Tibial nerve (tissue), 4 donors: ENCODE data around the gene NOVA1. TPM values are rescaled to one million over a fixed set of nuclear protein-coding genes. Genes with fewer than 3 reads are reported as not detected.
"Not testable (repeated sequence)": the region's sequence is repeated elsewhere in the genome, so short reads cannot be mapped to it uniquely, and the experiment has no call there.

ENCODE experiments used
- DNase-seq, 2 donors: peaks; one replicate each; pipeline ENCODE4 v3.0.0-alpha.2; 2019; ENCODE audit warnings: low spot score in 2 of 2
- H3K27ac ChIP-seq, 4 donors: fragments of 200-600 bp; sonication (generic) in 3 of 4; one replicate each; pipeline ENCODE4 v1.5.1; 2017 to 2019; ENCODE audit warnings: mild to moderate bottlenecking in 1 of 4
- H3K27me3 ChIP-seq, 2 donors: fragments of 200-600 bp; sonication (generic) in 1 of 2; one replicate each; pipeline versions ENCODE4 v1.5.1 to v1.6.0; 2017 to 2019
- H3K36me3 ChIP-seq, 3 donors: fragments of 200-600 bp; sonication (generic); one replicate each; pipeline ENCODE4 v1.5.1; 2018 to 2019
- H3K4me1 ChIP-seq, 4 donors: fragments of 200-600 bp; sonication (generic) in 3 of 4; one replicate each; pipeline ENCODE4 v1.5.1; 2017 to 2019
- H3K4me3 ChIP-seq, 4 donors: fragments of 200-600 bp; sonication (generic) in 3 of 4; one replicate each; pipeline ENCODE4 v1.5.1; 2017 to 2019; ENCODE audit warnings: mild to moderate bottlenecking in 1 of 4, moderate library complexity in 1 of 4
- H3K9me3 ChIP-seq, 4 donors: fragments of 200-600 bp; sonication (generic) in 3 of 4; one replicate each; pipeline ENCODE4 v1.5.1; 2017 to 2019
- EP300 ChIP-seq, 2 donors: sonication (generic); formaldehyde crosslinking; IDR thresholded peaks; one replicate each; pipeline ENCODE4 v1.6.1; 2017; ENCODE audit warnings: antibody characterized with exemption in 2 of 2, mild to moderate bottlenecking in 1 of 2
- POLR2A ChIP-seq, 2 donors: fragments of 450-650 bp; IDR thresholded peaks; one replicate each; pipeline ENCODE4 v1.6.1; 2017; ENCODE audit warnings: antibody characterized with exemption in 2 of 2, mild to moderate bottlenecking in 2 of 2, moderate library complexity in 2 of 2
- WGBS, 2 donors: methylation state at CpG; one replicate each; pipeline ENCODE4 v1.1.5; 2018; 5-methylcytosine and 5-hydroxymethylcytosine counted together
- total RNA-seq, 4 donors: library from RNA; depleted of rRNA; stranded (reverse); fragments of >200 nt; gene quantifications; one replicate each; pipeline ENCODE4 v1.1.0, GENCODE V29; 2016
- TF ChIP-seq, protein P1 (sequence below), 5 experiments: fragments of 200-600 bp in 3 of 5; fragments of 450-650 bp in 2 of 5; sonication (generic) in 3 of 5; IDR thresholded peaks; one replicate each; pipeline ENCODE4 v1.5.1; 2016 to 2019; ENCODE audit warnings: antibody characterized with exemption in 5 of 5, mild to moderate bottlenecking in 3 of 5, moderate library complexity in 2 of 5

The NOVA1 gene, protein sequence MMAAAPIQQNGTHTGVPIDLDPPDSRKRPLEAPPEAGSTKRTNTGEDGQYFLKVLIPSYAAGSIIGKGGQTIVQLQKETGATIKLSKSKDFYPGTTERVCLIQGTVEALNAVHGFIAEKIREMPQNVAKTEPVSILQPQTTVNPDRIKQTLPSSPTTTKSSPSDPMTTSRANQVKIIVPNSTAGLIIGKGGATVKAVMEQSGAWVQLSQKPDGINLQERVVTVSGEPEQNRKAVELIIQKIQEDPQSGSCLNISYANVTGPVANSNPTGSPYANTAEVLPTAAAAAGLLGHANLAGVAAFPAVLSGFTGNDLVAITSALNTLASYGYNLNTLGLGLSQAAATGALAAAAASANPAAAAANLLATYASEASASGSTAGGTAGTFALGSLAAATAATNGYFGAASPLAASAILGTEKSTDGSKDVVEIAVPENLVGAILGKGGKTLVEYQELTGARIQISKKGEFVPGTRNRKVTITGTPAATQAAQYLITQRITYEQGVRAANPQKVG
- total RNA-seq: 10 to 100 TPM; 25.1 to 59.7 (median 40.9) TPM

DNA sequence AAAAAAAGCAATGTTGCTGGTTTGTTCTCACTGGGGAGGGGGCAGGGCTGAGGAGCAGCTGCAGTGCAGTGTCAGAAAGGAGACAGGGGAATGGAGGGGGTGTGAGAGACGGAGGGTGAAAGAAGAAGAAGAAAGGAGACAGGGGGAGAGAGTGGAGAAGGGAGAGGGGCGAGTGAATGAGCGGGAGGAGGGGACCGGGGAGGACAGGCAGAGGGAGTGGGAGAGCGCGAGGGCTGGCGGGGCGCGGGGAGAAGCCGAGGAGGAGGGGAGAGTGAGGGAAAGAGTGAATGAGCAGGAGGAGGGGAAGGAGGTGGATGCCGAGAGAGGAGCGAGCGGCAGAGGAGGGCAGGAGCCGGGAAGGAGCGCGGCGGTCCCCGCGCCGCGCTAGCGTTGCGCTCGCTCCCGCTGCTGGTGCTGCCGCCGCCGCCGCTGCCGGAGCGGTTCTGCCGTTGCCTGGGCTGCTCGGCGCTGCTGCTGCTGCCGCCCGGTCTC lies at the start of gene NOVA1:
TSS of gene NOVA1 (minus strand) at position 445 of the 492 bp plus-strand sequence. CDS start 597 bp downstream, outside the sequence.
- Histone ChIP-seq H3K9me3 (no peaks in the 10 kb centered on the region), H3K4me1 (peaks cover 0 to 43% (median 0%) of the 10 kb centered on the region in 4 donors), H3K27me3 (no peaks in the 10 kb centered on the region), H3K27ac (peak within 1 kb of the TSS; percentile 85 to 94 (median 90)), H3K4me3 (peak within 1 kb of the TSS; percentile 49 to 74 (median 61)), H3K36me3 (no peaks in the 10 kb centered on the region)
- 0 to 1% methylated on average over 32 to 36 of the region's 36 CpGs for WGBS, 2 donors
- peak; percentile 9 to 14 for DNase-seq
- TF ChIP-seq, protein P1, sequence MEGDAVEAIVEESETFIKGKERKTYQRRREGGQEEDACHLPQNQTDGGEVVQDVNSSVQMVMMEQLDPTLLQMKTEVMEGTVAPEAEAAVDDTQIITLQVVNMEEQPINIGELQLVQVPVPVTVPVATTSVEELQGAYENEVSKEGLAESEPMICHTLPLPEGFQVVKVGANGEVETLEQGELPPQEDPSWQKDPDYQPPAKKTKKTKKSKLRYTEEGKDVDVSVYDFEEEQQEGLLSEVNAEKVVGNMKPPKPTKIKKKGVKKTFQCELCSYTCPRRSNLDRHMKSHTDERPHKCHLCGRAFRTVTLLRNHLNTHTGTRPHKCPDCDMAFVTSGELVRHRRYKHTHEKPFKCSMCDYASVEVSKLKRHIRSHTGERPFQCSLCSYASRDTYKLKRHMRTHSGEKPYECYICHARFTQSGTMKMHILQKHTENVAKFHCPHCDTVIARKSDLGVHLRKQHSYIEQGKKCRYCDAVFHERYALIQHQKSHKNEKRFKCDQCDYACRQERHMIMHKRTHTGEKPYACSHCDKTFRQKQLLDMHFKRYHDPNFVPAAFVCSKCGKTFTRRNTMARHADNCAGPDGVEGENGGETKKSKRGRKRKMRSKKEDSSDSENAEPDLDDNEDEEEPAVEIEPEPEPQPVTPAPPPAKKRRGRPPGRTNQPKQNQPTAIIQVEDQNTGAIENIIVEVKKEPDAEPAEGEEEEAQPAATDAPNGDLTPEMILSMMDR (IDR thresholded peaks at IDR 0.05): no peak
- TF ChIP-seq EP300 (IDR thresholded peaks at IDR 0.05): no peak
- peak in 1 of 2 donors; percentile 47 for TF ChIP-seq POLR2A (IDR thresholded peaks at IDR 0.05)

DNA sequence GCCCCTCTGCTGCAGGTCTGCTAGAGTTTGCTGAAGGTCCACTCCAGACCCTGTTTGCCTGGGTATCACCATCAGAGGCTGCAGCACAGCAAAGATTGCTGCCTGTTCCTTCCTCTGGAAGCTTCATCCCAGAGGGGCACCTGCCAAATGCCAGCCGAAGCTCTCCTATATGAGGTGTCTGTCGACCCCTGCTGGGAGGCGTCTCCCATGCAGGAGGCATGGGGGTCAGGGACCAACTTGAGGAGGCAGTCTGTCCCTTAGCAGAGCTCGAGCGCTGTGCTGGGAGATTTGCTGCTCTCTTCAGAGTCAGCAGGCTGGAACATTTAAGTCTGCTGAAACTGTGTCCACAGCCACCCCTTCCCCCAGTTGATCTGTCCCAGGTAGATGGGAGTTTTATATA lies 47.2 kb upstream of the NOVA1 start:
- not testable (repeated sequence) for H3K27ac ChIP-seq, H3K9me3 ChIP-seq, H3K4me1 ChIP-seq, DNase-seq, H3K4me3 ChIP-seq, H3K27me3 ChIP-seq, H3K36me3 ChIP-seq
- 72 to 92% methylated on average over 2 to 5 of the region's 5 CpGs for WGBS, 2 donors

DNA sequence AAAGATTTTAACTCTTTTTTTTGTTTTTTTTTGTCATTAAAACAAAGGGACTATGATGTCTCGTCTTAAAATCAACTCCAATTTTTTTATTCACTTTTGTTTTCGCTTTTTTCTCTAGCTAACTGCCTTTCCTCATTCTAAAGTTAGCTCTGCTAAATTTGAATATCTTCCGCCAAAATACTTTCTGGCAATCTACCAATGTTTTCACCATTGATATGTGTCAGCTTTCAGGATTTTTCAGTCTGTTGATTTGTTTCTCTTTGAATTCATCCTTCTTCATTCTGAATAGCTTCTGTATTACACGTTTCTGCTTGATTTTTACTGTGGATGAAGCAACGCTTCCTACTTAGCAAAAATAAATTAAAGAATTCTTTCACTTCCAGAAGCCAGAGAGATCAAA lies 38.7 kb upstream of the NOVA1 start:
- Histone ChIP-seq H3K27ac (peak overlapping the region in 2 of 4 donors; percentile 16 to 58), H3K27me3 (no peaks in the 10 kb centered on the region), H3K4me3 (peak overlapping the region in 1 of 4 donors; percentile 21), H3K4me1 (peaks cover 0 to 13% (median 0%) of the 10 kb centered on the region in 4 donors), H3K36me3 (no peaks in the 10 kb centered on the region), H3K9me3 (no peaks in the 10 kb centered on the region)
- DNase-seq: no peak
- 15 to 23% methylated on average over 5 of the region's 5 CpGs for WGBS, 2 donors
- TF ChIP-seq, protein P1 (IDR thresholded peaks at IDR 0.05): no peak
- TF ChIP-seq POLR2A (IDR thresholded peaks at IDR 0.05) (no peak), EP300 (IDR thresholded peaks at IDR 0.05) (no peak)

- 92 to 95% methylated on average over 25 of the region's 25 CpGs for WGBS, 2 donors
- H3K36me3 ChIP-seq, DNase-seq, H3K27me3 ChIP-seq, H3K27ac ChIP-seq, H3K9me3 ChIP-seq, H3K4me3 ChIP-seq: not testable (repeated sequence)
- H3K4me1 ChIP-seq: peaks cover 0 to 13% (median 0%) of the 10 kb centered on the region in 4 donors
These were observed 37.1 kb upstream of the NOVA1 start for GRCh38 chr14:26634946-26635345.

- H3K36me3 ChIP-seq: no peaks in the 10 kb centered on the region
- H3K27ac ChIP-seq: no peak overlapping the region
- no peak overlapping the region for H3K4me3 ChIP-seq
- H3K9me3 ChIP-seq: peaks cover 0 to 4% (median 0%) of the 10 kb centered on the region in 4 donors
- no peak for DNase-seq
- no peaks in the 10 kb centered on the region for H3K4me1 ChIP-seq
- H3K27me3 ChIP-seq: no peaks in the 10 kb centered on the region
- TF ChIP-seq POLR2A (IDR thresholded peaks at IDR 0.05) (no peak), EP300 (IDR thresholded peaks at IDR 0.05) (no peak)
- TF ChIP-seq, protein P1 (IDR thresholded peaks at IDR 0.05): no peak
These were observed 28.4 kb upstream of the NOVA1 start for GRCh38 chr14:26626256-26626655.

GRCh38 chr14:26622611-26623010 lies 24.8 kb upstream of the NOVA1 start:
- Histone ChIP-seq H3K9me3 (peaks cover 0 to 4% (median 0%) of the 10 kb centered on the region in 4 donors), H3K27ac (no peak overlapping the region), H3K27me3 (no peaks in the 10 kb centered on the region), H3K4me3 (no peak overlapping the region), H3K36me3 (no peaks in the 10 kb centered on the region), H3K4me1 (no peaks in the 10 kb centered on the region)
- DNase-seq: no peak
- TF ChIP-seq, protein P1 (IDR thresholded peaks at IDR 0.05): no peak
- no peak for TF ChIP-seq EP300 (IDR thresholded peaks at IDR 0.05)
- TF ChIP-seq POLR2A (IDR thresholded peaks at IDR 0.05): no peak
- WGBS, 2 donors: 81 to 88% methylated on average over 1 of the region's 1 CpG
